Measurements from ENCODE around the gene S100PBP. TPM values are rescaled to one million over a fixed set of nuclear protein-coding genes. Genes with fewer than 3 reads are reported as not detected.

Gene S100PBP
- total and polyA plus RNA-seq, 10 of the 15 experiments (the other 5 are each of a cell fraction or from before 2014, with no cell fraction given) = 17.0 to 98.3 (median 40.6) TPM

- Histone ChIP-seq H2AFZ (ENCODE audit: control insufficient read depth, low read depth, low read length) (no peak overlapping the region), H3K4me2 (ENCODE audit: control insufficient read depth, insufficient read depth) (no peak overlapping the region), H3K27me3 (replicated peaks in 1 of 2; ENCODE audit: control insufficient read depth in 2 of 2, insufficient read depth in 2 of 2, low read length in 1 of 2) (no peaks in the 10 kb centered on the region), H3K79me2 (ENCODE audit: control insufficient read depth, insufficient read depth, low read length) (peaks cover 61% of the 10 kb centered on the region), H3K9ac (ENCODE audit: control insufficient read depth, insufficient read depth, low read length) (no peak overlapping the region), H3K36me3 (ENCODE audit: control insufficient read depth in 2 of 2, insufficient read depth in 2 of 2, low read length in 1 of 2) (peaks cover 12 to 19% of the 10 kb centered on the region in 2 experiments), H3K4me3 (no peak overlapping the region), H4K20me1 (ENCODE audit: control insufficient read depth, insufficient read depth) (peaks cover 4% of the 10 kb centered on the region), H3K9me3 (replicated peaks; ENCODE audit: control insufficient read depth, insufficient read depth, low read length) (no peaks in the 10 kb centered on the region; the same call in 2 of the 3 replicates), H3K27ac (ENCODE audit: control insufficient read depth, insufficient read depth) (no peak overlapping the region), H3K4me1 (ENCODE audit: control insufficient read depth, insufficient read depth, low read length) (peaks cover 13% of the 10 kb centered on the region; the same call in 1 of the 2 replicates)
- SMC1A ChIA-PET (ENCODE audit: uncharacterized antibody, unreplicated experiment) = no interaction called here
- BruUV-seq (replicated peaks) = no TSS peak
- ATAC-seq (no peak), DNase-seq (ENCODE audit: low read depth, low spot score) (no peak), FAIRE-seq (no peak)
- POLR2A ChIA-PET = interaction anchor here (0.6 kb wide), 1 partner anchor 380 kb away, joined by 7 read pairs; no protein-coding TSS in a partner anchor
- WGBS (ENCODE audit: insufficient coverage, insufficient replicate concordance, low lambda C conversion rate, missing lambda C conversion rate) = 98% methylated on average over 9 of the region's 9 CpGs
- in situ Hi-C loops (cut with MboI) (no loop called here), intact Hi-C loops (cut with micrococcal nuclease; ENCODE audit: unreplicated experiment) (no loop called here)
- CTCF ChIA-PET = no interaction called here
- no peak for TF ChIP-seq YBX1 (IDR thresholded peaks at IDR 0.05)
- no peak for TF ChIP-seq CHD1 (IDR thresholded peaks at IDR 0.05; ENCODE audit: low read depth, low read length)
- no peak for TF ChIP-seq MLLT1 (IDR thresholded peaks at IDR 0.05)
- no peak for TF ChIP-seq YY1 (IDR thresholded peaks at IDR 0.05; ENCODE audit: low read depth, low read length)
- no peak for TF ChIP-seq ESRRA (IDR thresholded peaks at IDR 0.05; ENCODE audit: low read length)
- no peak for TF ChIP-seq ATF7 (IDR thresholded peaks at IDR 0.05; ENCODE audit: low read depth)
- no peak for TF ChIP-seq FOXM1 (IDR thresholded peaks at IDR 0.05; ENCODE audit: low read depth, low read length)
- TF ChIP-seq RELA (IDR thresholded peaks at IDR 0.05; ENCODE audit: borderline replicate concordance, partially characterized antibody) = no peak
- no peak for TF ChIP-seq STAT3 (IDR thresholded peaks at IDR 0.05; ENCODE audit: low read depth, low read length)
- TF ChIP-seq STAT1 (conservative IDR thresholded peaks at IDR 0.05) = no peak
- TF ChIP-seq KLF5 (IDR thresholded peaks at IDR 0.05; ENCODE audit: partially characterized antibody) = no peak
- RAD21 ChIA-PET (ENCODE audit: unreplicated experiment) = interaction anchor here (1.6 kb wide), 1 partner anchor 99 kb away, joined by 3 read pairs; no protein-coding TSS in a partner anchor
These were observed 6.2 kb upstream of the S100PBP start for GRCh38 chr1:32811265-32811664.

Measured in GM12878 (cell line).